HepG2 (cell line): Measurements from ENCODE around the gene LYZL6. TPM values are rescaled to one million over a fixed set of nuclear protein-coding genes. Genes with fewer than 3 reads are reported as not detected.

Experiments
- ATAC-seq: fragments of 200-7000 bp; cut with Tn5 transposase; 3 replicates; pipeline ENCODE4 v1.9.1; 2020; ENCODE audit warnings: mild to moderate bottlenecking, moderate library complexity
- BruUV-seq: library from RNA; stranded (reverse); fragments of 400-500 nt; replicated peaks from 2 replicates; lab custom pipeline; 2021; lab: Mats Ljungman, UMichigan
- CTCF ChIA-PET: fragments of 300-600 bp; formaldehyde crosslinking; extraction: SDS; loops from one replicate; lab custom pipeline; 2021; ENCODE audit warnings: low total read pairs, inconsistent platforms, low intra/inter-chr PET ratio; lab: Yijun Ruan, JAX
- POLR2A ChIA-PET: fragments of 350-600 bp; sonication (Branson Sonifier 250); formaldehyde crosslinking; loops from one replicate; lab custom pipeline; 2020; ENCODE audit warnings: antibody characterized with exemption, inconsistent platforms; lab: Yijun Ruan, JAX
- DNase-seq: peaks from one replicate; pipeline ENCODE4 v3.0.0-alpha.2; 2015; ENCODE audit warnings: low spot score
- FAIRE-seq: peaks from 3 replicates; lab custom pipeline; 2011; peaks lifted over from hg19 to GRCh38; lab: Jason Lieb, UNC
- H2AFZ ChIP-seq: one replicate; pipeline ENCODE4 v1.6.1; 2011; ENCODE audit warnings: low read length, inconsistent platforms
- H3K27ac ChIP-seq: fragments of 300-600 bp; 3 replicates; pipeline ENCODE4 v1.8.0; 2011; ENCODE audit warnings: mixed run types, mild to moderate bottlenecking, mixed read lengths, low read length, inconsistent platforms; ENCODE audit not compliant: insufficient read depth; ENCODE audit errors: extremely low read length
- H3K27me3 ChIP-seq, 2 experiments: fragments of 200-600 bp in 1 of 2; 2 replicates in 1 of 2; 3 replicates in 1 of 2; pipeline versions ENCODE4 v1.6.0 to v1.8.0; 2011; ENCODE audit warnings: low read length in 2 of 2, mild to moderate bottlenecking in 2 of 2, moderate library complexity in 2 of 2, inconsistent platforms in 1 of 2; ENCODE audit not compliant: insufficient read depth in 2 of 2, control insufficient read depth in 1 of 2
- H3K36me3 ChIP-seq, 2 experiments: fragments of 200-600 bp in 1 of 2; replicated peaks in 1 of 2; 2 replicates in 1 of 2; 3 replicates in 1 of 2; pipeline versions ENCODE4 v1.5.1 to v1.8.0; 2011; ENCODE audit warnings: low read length in 2 of 2, inconsistent platforms in 1 of 2; ENCODE audit not compliant: insufficient read depth in 2 of 2, control insufficient read depth in 1 of 2
- H3K4me1 ChIP-seq: 2 replicates; pipeline ENCODE4 v1.5.1; 2012; ENCODE audit warnings: low read length, inconsistent platforms; ENCODE audit not compliant: insufficient read depth
- H3K4me2 ChIP-seq: 2 replicates; pipeline ENCODE4 v1.6.0; 2011; ENCODE audit warnings: low read depth, low read length, inconsistent platforms
- H3K4me3 ChIP-seq, 3 experiments: fragments of 200-600 bp in 1 of 3; sonication (generic), shearing (Covaris generic) in 1 of 3; replicated peaks in 1 of 3; 2 replicates each; pipeline ENCODE4 v1.5.1; 2011 to 2016; ENCODE audit warnings: low read length in 3 of 3, inconsistent platforms in 2 of 3, low read depth in 2 of 3, mild to moderate bottlenecking in 2 of 3, control low read depth in 1 of 3, mixed read lengths in 1 of 3; ENCODE audit not compliant: insufficient read depth in 1 of 3
- H3K79me2 ChIP-seq: one replicate; pipeline ENCODE4 v1.6.1; 2011; ENCODE audit warnings: low read length, inconsistent platforms; ENCODE audit not compliant: insufficient read depth
- H3K9ac ChIP-seq: 2 replicates; pipeline ENCODE4 v1.6.0; 2011; ENCODE audit warnings: mild to moderate bottlenecking, low read depth, low read length, inconsistent platforms; ENCODE audit not compliant: insufficient read depth
- H3K9me3 ChIP-seq: 2 replicates; pipeline ENCODE4 v1.5.1; 2012; ENCODE audit warnings: mild to moderate bottlenecking, low read length
- H4K20me1 ChIP-seq: 2 replicates; pipeline ENCODE4 v1.6.0; 2011; ENCODE audit warnings: inconsistent platforms, mild to moderate bottlenecking, low read length, moderate library complexity; ENCODE audit not compliant: insufficient read depth
- ATF4 ChIP-seq, 2 experiments: fragments of 450-650 bp in 1 of 2; sonication (generic) in 1 of 2; formaldehyde crosslinking; IDR thresholded peaks; 2 replicates each; pipeline versions ENCODE4 v1.5.0 to v1.8.0; 2020 to 2022; ENCODE audit warnings: mild to moderate bottlenecking in 1 of 2, missing genetic modification reagents in 1 of 2
- BHLHE40 ChIP-seq: IDR thresholded peaks from 2 replicates; pipeline ENCODE4 v1.6.1; 2011; ENCODE audit warnings: low read length, improper control_type of control experiment
- CEBPG ChIP-seq: IDR thresholded peaks from 2 replicates; pipeline ENCODE4 v1.6.1; 2016
- HMG20A ChIP-seq: IDR thresholded peaks from 2 replicates; pipeline ENCODE4 v1.6.1; 2016; ENCODE audit warnings: borderline replicate concordance
- HNF4A ChIP-seq: sonication (generic); formaldehyde crosslinking; IDR thresholded peaks from 2 replicates; pipeline ENCODE4 v1.4.0; 2020; ENCODE audit warnings: missing genetic modification reagents
- KAT7 ChIP-seq: IDR thresholded peaks from 2 replicates; pipeline ENCODE4 v1.6.1; 2018; ENCODE audit warnings: borderline replicate concordance, missing compliant biosample characterization
- MBD4 ChIP-seq: IDR thresholded peaks from 2 replicates; pipeline ENCODE4 v1.6.1; 2012; ENCODE audit warnings: low read length, inconsistent platforms, borderline replicate concordance
- MBNL3 ChIP-seq: fragments of 250-450 bp; sonication (Bioruptor Pico); conservative IDR thresholded peaks from 2 replicates; pipeline ENCODE4 v1.8.0; 2022; ENCODE audit warnings: mild to moderate bottlenecking, inconsistent platforms
- MYC ChIP-seq: sonication (generic); formaldehyde crosslinking; IDR thresholded peaks from 2 replicates; pipeline ENCODE4 v1.9.0; 2021; ENCODE audit warnings: missing genetic modification reagents, borderline replicate concordance
- NFE2L2 ChIP-seq: fragments of 150-350 bp; IDR thresholded peaks from 2 replicates; pipeline ENCODE4 v1.6.1; 2014; ENCODE audit warnings: low read length
- PTBP1 ChIP-seq: fragments of 200-400 bp; formaldehyde crosslinking; IDR thresholded peaks from 2 replicates; pipeline ENCODE4 v1.6.1; 2018; ENCODE audit warnings: low read length, low read depth; ENCODE audit not compliant: poor library complexity, severe bottlenecking
- SETDB1 ChIP-seq: sonication (generic); formaldehyde crosslinking; IDR thresholded peaks from 2 replicates; pipeline ENCODE4 v1.5.1; 2020; ENCODE audit warnings: missing genetic modification reagents, mild to moderate bottlenecking, borderline replicate concordance
- SKIL ChIP-seq: sonication (generic); formaldehyde crosslinking; IDR thresholded peaks from 2 replicates; pipeline ENCODE4 v1.8.0; 2022; ENCODE audit warnings: missing genetic modification reagents, mild to moderate bottlenecking, moderate library complexity, borderline replicate concordance
- ZBTB2 ChIP-seq: sonication (generic); formaldehyde crosslinking; IDR thresholded peaks from 2 replicates; pipeline ENCODE4 v1.8.0; 2022; ENCODE audit warnings: low read depth, missing genetic modification reagents
- ZMYM3 ChIP-seq: sonication (generic); formaldehyde crosslinking; IDR thresholded peaks from 2 replicates; pipeline ENCODE4 v1.5.1; 2020; ENCODE audit warnings: mild to moderate bottlenecking, missing genetic modification reagents
- ZNF317 ChIP-seq: sonication (generic); formaldehyde crosslinking; IDR thresholded peaks from 2 replicates; pipeline ENCODE4 v1.5.0; 2020; ENCODE audit warnings: mild to moderate bottlenecking, missing genetic modification reagents
- ZNF501 ChIP-seq: sonication (generic); formaldehyde crosslinking; IDR thresholded peaks from 2 replicates; pipeline ENCODE4 v1.5.1; 2020; ENCODE audit warnings: mild to moderate bottlenecking, moderate library complexity, missing genetic modification reagents
- ZNF740 ChIP-seq: sonication (generic); formaldehyde crosslinking; IDR thresholded peaks from 2 replicates; pipeline ENCODE4 v1.4.0; 2020; ENCODE audit warnings: missing genetic modification reagents
- ZNF777 ChIP-seq: sonication (generic); formaldehyde crosslinking; IDR thresholded peaks from 2 replicates; pipeline ENCODE4 v1.4.0; 2020; ENCODE audit warnings: missing genetic modification reagents
- WGBS: methylation state at CpG from one replicate; pipeline ENCODE4 v1.1.6; 2017; ENCODE audit warnings: low lambda C conversion rate; 5-methylcytosine and 5-hydroxymethylcytosine counted together
- in situ Hi-C: cut with HindIII; loops from 2 replicates; pipeline ENCODE4 v1.10.0; 2017; ENCODE audit warnings: low pct_unique_long_range_greater_than_20kb; ENCODE audit not compliant: extremely low pct_ligation_motif_present
- intact Hi-C: fragments of 100-400 bp; cut with micrococcal nuclease; formaldehyde crosslinking; loops from one replicate; pipeline ENCODE4 v1.10.0; 2022; ENCODE audit not compliant: unreplicated experiment
- polyA plus RNA-seq, 8 experiments: library from polyadenylated mRNA; depleted of rRNA in 3 of 8; stranded (reverse) in 7 of 8; unstranded in 1 of 8; fragments of >200 nt; fragmentation: Illumina TruSeq in 4 of 8; extraction: Trizol in 4 of 8; gene quantifications; 2 replicates each; pipeline versions ENCODE4 v1.2.1 to v1.2.3, GENCODE V29; 2011 to 2016; ENCODE audit warnings: low read depth in 4 of 8, missing spikeins in 1 of 8, mixed read lengths in 1 of 8; ENCODE audit not compliant: insufficient read depth in 1 of 8
- total RNA-seq, 5 experiments: library from RNA; depleted of rRNA; stranded (reverse); fragments of >200 nt; fragmentation: Illumina TruSeq; extraction: Trizol; gene quantifications; 2 replicates each; pipeline ENCODE4 v1.2.3, GENCODE V29; 2016; ENCODE audit warnings: low read depth in 1 of 5

Gene LYZL6
- total and polyA plus RNA-seq, 2 of the 13 experiments (the other 11 are each of a cell fraction or from before 2014, with no cell fraction given), result not detected

- no peak for TF ChIP-seq ZNF501
- TF ChIP-seq SETDB1 (CRISPR knock-in tag), result no peak
- no peak for TF ChIP-seq NFE2L2
- TF ChIP-seq SKIL (CRISPR knock-in tag), result no peak
- TF ChIP-seq ZNF317, result no peak
- TF ChIP-seq ZBTB2 (CRISPR knock-in tag), result 0 out of 2 replicates have a peak, but pooled peaks have one; percentile 19
- TF ChIP-seq, all 625 proteins: peak for 29
Observed at GRCh38 chr17:35972945-35973332, 29.4 kb upstream of the LYZL6 start (continued).

- in situ Hi-C loops (loop anchor here (5.0 to 25.0 kb wide), 4 partner anchors 35 to 515 kb away; partner anchors contain the start of gene ZNHIT3), intact Hi-C loops (no loop called here)
- ChIA-PET CTCF (no interaction called here), POLR2A (interaction anchor here (0.7 to 5.9 kb wide), 13 partner anchors 9 to 211 kb away, joined by 3 to 197 read pairs (median 11); partner anchors contain the start of genes CCL15 and CCL16)
- 17% methylated on average over 5 of the region's 6 CpGs for WGBS
- ATAC-seq (peak; percentile 7), FAIRE-seq (no peak), DNase-seq (peak; percentile 37)
- H3K9me3 ChIP-seq, result no peaks in the 10 kb centered on the region
- H3K4me3 ChIP-seq, result peak overlapping the region in 1 of 3 experiments; percentile 40; a peak in 2 of 6 replicates
- no peaks in the 10 kb centered on the region for H3K79me2 ChIP-seq
- no peaks in the 10 kb centered on the region for H3K27me3 ChIP-seq
- H3K36me3 ChIP-seq, result no peaks in the 10 kb centered on the region
- peak overlapping the region; percentile 48 for H3K9ac ChIP-seq
- no peaks in the 10 kb centered on the region for H4K20me1 ChIP-seq
- no peak overlapping the region for H2AFZ ChIP-seq
- peak overlapping the region; percentile 85 for H3K27ac ChIP-seq
- peak overlapping the region; percentile 68 for H3K4me2 ChIP-seq
- H3K4me1 ChIP-seq, result peaks cover 97% of the 10 kb centered on the region
- TSS peak; percentile 17 for BruUV-seq
- TF ChIP-seq CEBPG (CRISPR knock-in tag), result peak; percentile 42
- TF ChIP-seq MYC, result 0 out of 2 replicates have a peak, but pooled peaks have one; percentile 34
- peak; percentile 7; the same call in 1 of the 2 replicates for TF ChIP-seq KAT7
- no peak for TF ChIP-seq ZNF740
- no peak for TF ChIP-seq HNF4A
- no peak for TF ChIP-seq HMG20A
- TF ChIP-seq BHLHE40, result peak; percentile 72
- TF ChIP-seq MBD4, result no peak
- TF ChIP-seq MBNL3 (CRISPR knock-in tag), result 0 out of 2 replicates have a peak, but pooled peaks have one; percentile 41
- peak in 1 of 2 experiments; percentile 89; a peak in 2 of 4 replicates for TF ChIP-seq ATF4 (CRISPR knock-in tag; IDR thresholded peaks at IDR 0.05)
- TF ChIP-seq ZNF777, result 0 out of 2 replicates have a peak, but pooled peaks have one; percentile 14
- TF ChIP-seq ZMYM3, result peak; percentile 89
- TF ChIP-seq PTBP1, result no peak
Observed at GRCh38 chr17:35972535-35972934, 29.0 kb upstream of the LYZL6 start.
